Left renal cortex interstitium (tissue), 4 donors: ENCODE measurements around the gene DGCR2. TPM values are rescaled to one million over a fixed set of nuclear protein-coding genes. Genes with fewer than 3 reads are reported as not detected.
"Not testable (repeated sequence)": the region's sequence is repeated elsewhere in the genome, so short reads cannot be mapped to it uniquely, and the experiment has no call there.

Experiments used
- DNase-seq, 4 donors: peaks; one replicate each; pipeline ENCODE4 v3.0.0-alpha.2; 2013; ENCODE audit warnings: low read depth in 4 of 4, low spot score in 2 of 4, missing footprints in 1 of 4
- polyA plus RNA-seq, 4 donors: library from polyadenylated mRNA; unstranded; fragments of 120-200 nt; gene quantifications; one replicate each; pipeline ENCODE4 v1.2.1, GENCODE V29; 2013; ENCODE audit not compliant: insufficient read length in 4 of 4

DGCR2 gene
- polyA plus RNA-seq, 4 donors, result 70.7 to 96.4 (median 79.8) TPM

- no peak for DNase-seq
Observed at GRCh38 chr22:19063581-19064353, 58.4 kb downstream of the DGCR2 start.

- no peak for DNase-seq
Observed at GRCh38 chr22:19062943-19063308, 59.3 kb downstream of the DGCR2 start.

- DNase-seq, result no peak
Observed at GRCh38 chr22:19062139-19062942, 59.9 kb downstream of the DGCR2 start.

GRCh38 chr22:19061471-19062138 lies 60.6 kb downstream of the DGCR2 start:
- no peak for DNase-seq

- DNase-seq, result no peak
Observed at GRCh38 chr22:19060356-19061009, 61.7 kb downstream of the DGCR2 start.

GRCh38 chr22:19059481-19060278 lies 62.5 kb downstream of the DGCR2 start:
- no peak for DNase-seq

GRCh38 chr22:19058713-19059451 lies 63.3 kb downstream of the DGCR2 start:
- no peak for DNase-seq

GRCh38 chr22:19057999-19058491 lies 64.2 kb downstream of the DGCR2 start:
- no peak for DNase-seq

- no peak for DNase-seq
Observed at GRCh38 chr22:19057539-19057938, 64.7 kb downstream of the DGCR2 start.

GRCh38 chr22:19056951-19057401 lies 65.2 kb downstream of the DGCR2 start:
- no peak for DNase-seq

GRCh38 chr22:19055801-19056200 lies 66.4 kb downstream of the DGCR2 start:
- no peak for DNase-seq

GRCh38 chr22:19052941-19053541 lies 69.2 kb downstream of the DGCR2 start:
- no peak for DNase-seq

- DNase-seq, result no peak
Observed at GRCh38 chr22:19051381-19052072, 70.7 kb downstream of the DGCR2 start.

GRCh38 chr22:19050847-19051246 lies 71.4 kb downstream of the DGCR2 start:
- not testable (repeated sequence) for DNase-seq

GRCh38 chr22:19050117-19050516 lies 72.1 kb downstream of the DGCR2 start:
- DNase-seq, result no peak

GRCh38 chr22:19048531-19048930 lies 73.7 kb downstream of the DGCR2 start:
- no peak for DNase-seq

GRCh38 chr22:19047993-19048392 lies 74.2 kb downstream of the DGCR2 start:
- DNase-seq, result no peak
